PC-3 (cell line): ENCODE results near the gene SLC38A3.

Source experiments
- CTCF ChIP-seq: fragments of 300-600 bp; sonication (generic); conservative IDR thresholded peaks from 2 replicates; pipeline ENCODE4 v1.5.1; 2017; ENCODE audit warnings: antibody characterized with exemption, low read depth, mild to moderate bottlenecking, low read length
- EZH2 ChIP-seq: fragments of 300-600 bp; sonication (generic); IDR thresholded peaks from one replicate; pipeline ENCODE4 v1.6.1; 2017; ENCODE audit warnings: antibody characterized with exemption, mild to moderate bottlenecking, low read length; ENCODE audit not compliant: unreplicated experiment
- EZH2phosphoT487 ChIP-seq: fragments of 300-600 bp; sonication (generic); IDR thresholded peaks from 2 replicates; pipeline ENCODE4 v1.6.1; 2018; ENCODE audit warnings: mild to moderate bottlenecking, antibody characterized with exemption, low read length, borderline replicate concordance

GRCh38 chr3:50193746-50194127 is 11.3 kb upstream of the SLC38A3 start:
- TF ChIP-seq CTCF = no peak
- no peak for TF ChIP-seq EZH2
- no peak for TF ChIP-seq EZH2phosphoT487
